ENCODE measurements around the gene LGALS16. TPM values are rescaled to one million over a fixed set of nuclear protein-coding genes. Genes with fewer than 3 reads are reported as not detected.
"Not testable (repeated sequence)": the region's sequence is repeated elsewhere in the genome, so short reads cannot be mapped to it uniquely, and the experiment has no call there.

Gene LGALS16
- total RNA-seq, 4 donors from 2014 or later: not detected

DNA sequence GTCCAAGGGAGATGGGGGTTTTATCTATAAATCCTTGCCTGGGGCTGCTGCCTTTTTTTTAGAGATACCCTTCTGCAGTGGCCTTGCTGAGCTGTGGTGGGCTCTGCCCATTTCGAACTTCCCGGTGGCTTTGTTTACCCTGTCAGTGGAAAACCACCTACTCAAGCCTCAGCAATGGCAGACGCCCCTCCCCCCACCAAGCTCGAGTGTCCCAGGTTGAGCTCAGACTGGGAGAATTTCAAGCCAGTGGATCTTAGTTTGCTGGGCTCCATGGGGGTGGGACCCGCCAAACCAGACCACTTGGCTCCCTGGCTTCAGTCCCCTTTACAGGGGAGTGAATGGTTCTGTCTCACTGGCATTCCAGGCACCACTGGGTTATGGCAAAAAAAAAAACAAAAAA is 31.8 kb upstream of the LGALS16 start:
- no peak overlapping the region for H3K4me3 ChIP-seq
- TF ChIP-seq, protein P1, sequence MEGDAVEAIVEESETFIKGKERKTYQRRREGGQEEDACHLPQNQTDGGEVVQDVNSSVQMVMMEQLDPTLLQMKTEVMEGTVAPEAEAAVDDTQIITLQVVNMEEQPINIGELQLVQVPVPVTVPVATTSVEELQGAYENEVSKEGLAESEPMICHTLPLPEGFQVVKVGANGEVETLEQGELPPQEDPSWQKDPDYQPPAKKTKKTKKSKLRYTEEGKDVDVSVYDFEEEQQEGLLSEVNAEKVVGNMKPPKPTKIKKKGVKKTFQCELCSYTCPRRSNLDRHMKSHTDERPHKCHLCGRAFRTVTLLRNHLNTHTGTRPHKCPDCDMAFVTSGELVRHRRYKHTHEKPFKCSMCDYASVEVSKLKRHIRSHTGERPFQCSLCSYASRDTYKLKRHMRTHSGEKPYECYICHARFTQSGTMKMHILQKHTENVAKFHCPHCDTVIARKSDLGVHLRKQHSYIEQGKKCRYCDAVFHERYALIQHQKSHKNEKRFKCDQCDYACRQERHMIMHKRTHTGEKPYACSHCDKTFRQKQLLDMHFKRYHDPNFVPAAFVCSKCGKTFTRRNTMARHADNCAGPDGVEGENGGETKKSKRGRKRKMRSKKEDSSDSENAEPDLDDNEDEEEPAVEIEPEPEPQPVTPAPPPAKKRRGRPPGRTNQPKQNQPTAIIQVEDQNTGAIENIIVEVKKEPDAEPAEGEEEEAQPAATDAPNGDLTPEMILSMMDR (IDR thresholded peaks at IDR 0.05): no peak
- no peaks in the 10 kb centered on the region for H3K36me3 ChIP-seq
- H3K27me3 ChIP-seq: no peaks in the 10 kb centered on the region
- 33 to 45% methylated on average over 5 of the region's 5 CpGs for WGBS, 2 donors
- no peaks in the 10 kb centered on the region for H3K4me1 ChIP-seq
- no peak overlapping the region for H3K27ac ChIP-seq
- H3K9me3 ChIP-seq: no peaks in the 10 kb centered on the region
- DNase-seq (ENCODE audit: low spot score in 2 of 2): no peak

DNA sequence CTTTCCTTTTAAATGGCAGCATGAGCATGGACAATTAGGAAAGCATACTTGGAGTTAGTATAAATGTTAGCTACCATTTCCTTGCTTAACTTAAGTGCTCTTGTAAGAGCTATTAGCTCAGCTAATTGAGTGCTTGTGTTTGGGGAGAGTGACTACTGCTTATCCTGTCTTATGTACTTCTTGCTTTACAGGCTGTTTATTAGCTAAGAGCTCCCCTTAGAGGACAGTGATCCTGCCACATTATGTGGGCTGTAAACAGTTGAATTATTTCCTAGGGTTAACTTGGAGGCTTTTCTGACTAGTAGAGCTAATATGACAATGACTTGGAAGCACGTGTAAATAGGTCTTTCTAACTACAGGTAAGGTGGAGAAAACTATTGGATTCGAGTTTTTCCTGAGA is 28.1 kb upstream of the LGALS16 start:
- DNase-seq (ENCODE audit: low spot score in 2 of 2); H3K27me3 ChIP-seq; H3K27ac ChIP-seq; H3K4me3 ChIP-seq; H3K36me3 ChIP-seq; H3K9me3 ChIP-seq; H3K4me1 ChIP-seq: not testable (repeated sequence)
- 54 to 59% methylated on average over 2 of the region's 2 CpGs for WGBS, 2 donors

DNA sequence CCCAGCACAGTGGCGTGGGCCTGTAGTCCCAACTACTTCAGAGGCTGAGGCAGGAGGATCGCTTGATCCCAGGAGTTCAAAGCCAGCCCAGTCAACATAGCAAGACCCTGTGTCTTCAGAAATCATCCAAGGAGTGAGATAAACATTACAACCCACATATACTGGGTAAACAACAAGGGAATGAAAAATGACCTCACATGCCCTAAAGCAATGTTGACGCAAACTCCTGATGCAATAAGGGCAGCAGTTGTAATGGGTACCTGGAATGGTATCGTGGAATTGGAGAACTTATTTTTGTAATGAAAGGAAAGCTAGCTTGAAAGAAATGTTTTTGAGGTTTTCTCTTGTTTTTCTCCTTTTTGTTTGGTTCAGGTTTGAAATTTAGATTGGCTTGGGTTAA is 24.5 kb upstream of the LGALS16 start:
- no peak for TF ChIP-seq POLR2A (IDR thresholded peaks at IDR 0.05)
- no peak for TF ChIP-seq EP300 (IDR thresholded peaks at IDR 0.05)
- TF ChIP-seq, protein P1 (IDR thresholded peaks at IDR 0.05): no peak
- no peak for DNase-seq (ENCODE audit: low spot score in 2 of 2)
- H3K4me1 ChIP-seq: no peaks in the 10 kb centered on the region
- H3K4me3 ChIP-seq: no peak overlapping the region
- no peaks in the 10 kb centered on the region for H3K9me3 ChIP-seq
- H3K36me3 ChIP-seq: no peaks in the 10 kb centered on the region
- no peak overlapping the region for H3K27ac ChIP-seq
- no peaks in the 10 kb centered on the region for H3K27me3 ChIP-seq
- WGBS, 2 donors: 68 to 71% methylated on average over 4 of the region's 4 CpGs

DNA sequence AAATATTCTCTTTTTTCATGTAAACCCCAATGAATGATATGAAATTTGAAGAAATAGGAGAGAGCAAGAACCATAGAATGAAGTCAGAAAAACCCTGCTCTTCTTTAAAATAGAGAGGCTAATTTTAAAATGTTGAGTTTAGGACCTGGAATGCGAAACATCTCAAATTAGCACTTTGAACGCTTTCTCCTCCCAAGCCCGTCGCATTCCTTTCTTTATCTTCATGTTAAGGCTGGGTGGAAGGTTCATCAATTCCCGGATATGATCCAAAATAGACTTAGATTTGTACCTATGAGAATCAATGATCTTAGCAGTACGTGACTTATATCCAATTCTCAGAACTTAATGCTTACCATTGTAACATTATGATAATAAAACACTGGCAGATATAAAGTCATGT is 24.1 kb upstream of the LGALS16 start:
- Histone ChIP-seq H3K4me3 (no peak overlapping the region), H3K36me3 (no peaks in the 10 kb centered on the region), H3K27me3 (no peaks in the 10 kb centered on the region), H3K9me3 (no peaks in the 10 kb centered on the region), H3K4me1 (no peaks in the 10 kb centered on the region), H3K27ac (no peak overlapping the region)
- no peak for DNase-seq (ENCODE audit: low spot score in 2 of 2)
- TF ChIP-seq POLR2A (IDR thresholded peaks at IDR 0.05): no peak
- TF ChIP-seq EP300 (IDR thresholded peaks at IDR 0.05): no peak
- TF ChIP-seq, protein P1 (IDR thresholded peaks at IDR 0.05): no peak
- 62 to 64% methylated on average over 6 of the region's 6 CpGs for WGBS, 2 donors

DNA sequence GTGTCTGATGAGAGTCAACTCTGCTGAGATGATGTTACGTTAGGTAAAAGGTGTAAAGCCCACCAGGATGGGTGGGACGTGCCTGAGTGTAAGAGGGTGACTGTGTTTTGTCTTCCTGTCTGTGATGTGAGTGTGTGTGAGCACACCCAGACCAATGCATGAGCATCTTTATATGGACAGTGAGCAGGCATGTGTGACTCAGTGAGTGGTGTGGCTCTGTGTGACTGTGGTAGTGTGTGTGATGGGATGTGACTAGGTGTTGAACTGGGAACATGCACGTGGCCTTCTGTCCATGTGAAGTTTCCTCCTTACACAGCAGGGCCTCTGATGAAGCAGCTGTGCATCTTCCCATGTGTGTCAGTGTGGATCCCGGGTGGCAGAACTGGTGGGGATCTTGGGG is 17.8 kb upstream of the LGALS16 start:
- no peaks in the 10 kb centered on the region for H3K4me1 ChIP-seq
- no peaks in the 10 kb centered on the region for H3K9me3 ChIP-seq
- H3K27me3 ChIP-seq: no peaks in the 10 kb centered on the region
- H3K27ac ChIP-seq: no peak overlapping the region
- H3K4me3 ChIP-seq: no peak overlapping the region
- WGBS, 2 donors: 54 to 67% methylated on average over 4 of the region's 4 CpGs
- no peaks in the 10 kb centered on the region for H3K36me3 ChIP-seq
- DNase-seq (ENCODE audit: low spot score in 2 of 2): no peak
- TF ChIP-seq, protein P1 (IDR thresholded peaks at IDR 0.05): no peak
- TF ChIP-seq EP300 (IDR thresholded peaks at IDR 0.05) (no peak), POLR2A (IDR thresholded peaks at IDR 0.05) (no peak)

DNA sequence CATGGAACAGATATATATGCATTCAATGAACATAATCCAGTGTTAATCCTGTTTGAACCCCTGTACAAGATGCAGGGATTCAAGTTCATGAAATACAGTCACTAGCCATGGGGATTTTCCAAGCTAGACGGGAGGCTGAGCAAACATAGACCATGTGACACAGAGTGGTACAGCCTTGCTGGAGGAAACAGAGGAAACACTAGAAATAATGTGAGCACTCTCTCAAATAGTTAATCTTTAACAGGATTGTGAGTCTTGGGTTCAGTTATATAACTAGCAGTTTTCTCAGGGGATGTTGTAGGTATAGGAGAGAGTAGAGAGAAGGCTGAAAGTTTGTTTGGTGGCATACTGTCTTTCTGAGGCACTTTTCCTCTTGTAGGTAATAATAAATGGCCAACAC is 13.9 kb upstream of the LGALS16 start:
- H3K36me3 ChIP-seq: no peaks in the 10 kb centered on the region
- no peak overlapping the region for H3K4me3 ChIP-seq
- H3K9me3 ChIP-seq: no peaks in the 10 kb centered on the region
- 36 to 48% methylated on average over 1 of the region's 1 CpG for WGBS, 2 donors
- H3K4me1 ChIP-seq: no peaks in the 10 kb centered on the region
- TF ChIP-seq POLR2A (IDR thresholded peaks at IDR 0.05): no peak
- no peak for TF ChIP-seq EP300 (IDR thresholded peaks at IDR 0.05)
- TF ChIP-seq, protein P1 (IDR thresholded peaks at IDR 0.05): no peak
- H3K27ac ChIP-seq: no peak overlapping the region
- H3K27me3 ChIP-seq: no peaks in the 10 kb centered on the region
- DNase-seq (ENCODE audit: low spot score in 2 of 2): no peak

Measured in tibial nerve (tissue), 4 donors.